Loucy (cell line): ENCODE data around the gene HMGXB4.

Experiments used
- H2AFZ ChIP-seq: fragments of 200-600 bp; sonication (generic); 2 replicates; pipeline ENCODE4 v1.6.0; 2016; ENCODE audit warnings: antibody characterized with exemption, mild to moderate bottlenecking, low read length, moderate library complexity
- H3F3A ChIP-seq: fragments of 200-600 bp; 2 replicates; pipeline ENCODE4 v1.6.0; 2016; ENCODE audit warnings: antibody characterized with exemption, low read depth, mild to moderate bottlenecking
- H3K27me3 ChIP-seq: fragments of 200-600 bp; sonication (generic); 2 replicates; pipeline ENCODE4 v1.6.1; 2014; ENCODE audit warnings: low read length, mild to moderate bottlenecking; ENCODE audit not compliant: insufficient read depth, poor library complexity, severe bottlenecking
- H3K36me3 ChIP-seq: fragments of 200-600 bp; sonication (generic); 2 replicates; pipeline ENCODE4 v1.6.1; 2016; ENCODE audit warnings: low read length; ENCODE audit not compliant: insufficient read depth
- H3K4me1 ChIP-seq: fragments of 200-600 bp; sonication (generic); 2 replicates; pipeline ENCODE4 v1.5.1; 2014; ENCODE audit warnings: low read length, mild to moderate bottlenecking; ENCODE audit not compliant: insufficient read depth, poor library complexity, severe bottlenecking
- H3K4me2 ChIP-seq: fragments of 200-600 bp; sonication (generic); 2 replicates; pipeline ENCODE4 v1.6.0; 2014; ENCODE audit warnings: antibody characterized with exemption, low read length, low read depth, mild to moderate bottlenecking; ENCODE audit not compliant: poor library complexity, severe bottlenecking
- H3K4me3 ChIP-seq: fragments of 200-600 bp; sonication (generic); 2 replicates; pipeline ENCODE4 v1.5.1; 2014; ENCODE audit warnings: low read length, mild to moderate bottlenecking, mixed read lengths; ENCODE audit not compliant: poor library complexity, severe bottlenecking
- H3K79me2 ChIP-seq: fragments of 200-600 bp; sonication (generic); 2 replicates; pipeline ENCODE4 v1.6.1; 2014; ENCODE audit warnings: low read length; ENCODE audit not compliant: insufficient read depth
- H3K9ac ChIP-seq: fragments of 200-600 bp; sonication (generic); 2 replicates; pipeline ENCODE4 v1.6.0; 2014; ENCODE audit warnings: mild to moderate bottlenecking, low read depth, low read length, moderate library complexity; ENCODE audit not compliant: poor library complexity, severe bottlenecking
- H3K9me2 ChIP-seq: fragments of 200-600 bp; sonication (generic); replicated peaks from 2 replicates; pipeline ENCODE4 v1.6.1; 2016; ENCODE audit warnings: low read depth, low read length, mixed read lengths
- H3K9me3 ChIP-seq: fragments of 200-600 bp; sonication (generic); 2 replicates; pipeline ENCODE4 v1.6.1; 2014; ENCODE audit warnings: mild to moderate bottlenecking, antibody characterized with exemption, low read length, low read depth; ENCODE audit not compliant: insufficient read depth
- H4K20me1 ChIP-seq: fragments of 200-600 bp; sonication (generic); 2 replicates; pipeline ENCODE4 v1.6.0; 2014; ENCODE audit warnings: antibody characterized with exemption, low read length, mild to moderate bottlenecking; ENCODE audit not compliant: insufficient read depth, poor library complexity, severe bottlenecking
- EZH2phosphoT487 ChIP-seq: fragments of 200-600 bp; IDR thresholded peaks from 2 replicates; pipeline ENCODE4 v1.6.1; 2018; ENCODE audit warnings: antibody characterized with exemption, mild to moderate bottlenecking, moderate library complexity, borderline replicate concordance
- TF ChIP-seq, protein P1 (sequence below): fragments of 200-600 bp; sonication (generic); conservative IDR thresholded peaks from 2 replicates; pipeline ENCODE4 v1.5.1; 2014; ENCODE audit warnings: mild to moderate bottlenecking, antibody characterized with exemption, low read length

The HMGXB4 gene

DNA sequence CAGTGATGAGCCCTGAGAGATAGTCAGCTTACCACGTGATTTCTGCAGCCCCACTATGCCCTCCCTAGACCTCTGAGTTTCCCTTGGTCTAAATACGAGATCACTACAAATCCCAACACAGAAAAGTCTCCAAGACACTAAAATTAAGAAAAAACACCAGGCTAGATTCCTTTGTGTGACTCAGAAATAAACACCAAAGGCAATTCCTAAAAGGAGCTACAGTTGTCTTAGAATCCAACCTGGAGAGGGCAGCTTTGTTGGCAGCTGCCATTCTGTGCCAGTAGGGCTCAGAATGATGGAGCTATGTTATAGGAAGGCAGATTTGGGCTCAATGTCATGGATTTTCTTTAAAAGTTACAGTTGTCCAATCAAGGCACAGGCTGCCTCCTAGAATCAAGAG is 37.1 kb upstream of the HMGXB4 start:
- Histone ChIP-seq H3K9ac (no peak overlapping the region), H4K20me1 (no peaks in the 10 kb centered on the region), H3F3A (no peaks in the 10 kb centered on the region), H3K4me1 (no peaks in the 10 kb centered on the region), H3K4me3 (no peak overlapping the region), H3K27me3 (no peaks in the 10 kb centered on the region), H3K79me2 (no peaks in the 10 kb centered on the region), H3K9me3 (no peaks in the 10 kb centered on the region), H3K9me2 (no peaks in the 10 kb centered on the region), H2AFZ (no peak overlapping the region), H3K36me3 (no peaks in the 10 kb centered on the region), H3K4me2 (no peak overlapping the region)
- TF ChIP-seq, protein P1, sequence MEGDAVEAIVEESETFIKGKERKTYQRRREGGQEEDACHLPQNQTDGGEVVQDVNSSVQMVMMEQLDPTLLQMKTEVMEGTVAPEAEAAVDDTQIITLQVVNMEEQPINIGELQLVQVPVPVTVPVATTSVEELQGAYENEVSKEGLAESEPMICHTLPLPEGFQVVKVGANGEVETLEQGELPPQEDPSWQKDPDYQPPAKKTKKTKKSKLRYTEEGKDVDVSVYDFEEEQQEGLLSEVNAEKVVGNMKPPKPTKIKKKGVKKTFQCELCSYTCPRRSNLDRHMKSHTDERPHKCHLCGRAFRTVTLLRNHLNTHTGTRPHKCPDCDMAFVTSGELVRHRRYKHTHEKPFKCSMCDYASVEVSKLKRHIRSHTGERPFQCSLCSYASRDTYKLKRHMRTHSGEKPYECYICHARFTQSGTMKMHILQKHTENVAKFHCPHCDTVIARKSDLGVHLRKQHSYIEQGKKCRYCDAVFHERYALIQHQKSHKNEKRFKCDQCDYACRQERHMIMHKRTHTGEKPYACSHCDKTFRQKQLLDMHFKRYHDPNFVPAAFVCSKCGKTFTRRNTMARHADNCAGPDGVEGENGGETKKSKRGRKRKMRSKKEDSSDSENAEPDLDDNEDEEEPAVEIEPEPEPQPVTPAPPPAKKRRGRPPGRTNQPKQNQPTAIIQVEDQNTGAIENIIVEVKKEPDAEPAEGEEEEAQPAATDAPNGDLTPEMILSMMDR, result no peak
- TF ChIP-seq EZH2phosphoT487, result no peak

DNA sequence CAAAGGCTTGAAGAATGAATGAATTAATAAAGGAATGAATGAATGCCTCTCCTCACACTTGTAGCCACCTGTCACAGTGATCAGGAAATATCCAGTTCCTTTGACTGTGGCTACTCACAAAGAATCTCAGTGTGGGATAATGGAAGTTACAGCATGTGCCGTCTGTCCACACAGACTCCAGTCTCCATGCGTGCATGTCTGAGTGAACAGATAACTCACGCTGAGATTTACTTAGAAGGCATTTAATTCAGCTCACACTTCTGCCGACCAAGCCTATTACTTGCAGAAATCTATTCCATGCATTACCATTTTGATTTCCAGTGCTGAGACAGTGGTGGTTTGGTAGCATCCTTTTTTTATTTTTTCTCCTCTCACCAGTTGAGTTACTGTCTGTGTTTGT is 32.3 kb upstream of the HMGXB4 start:
- Histone ChIP-seq H3K9me2 (no peaks in the 10 kb centered on the region), H3K36me3 (no peaks in the 10 kb centered on the region), H3K79me2 (no peaks in the 10 kb centered on the region), H3K4me3 (no peak overlapping the region), H3K27me3 (no peaks in the 10 kb centered on the region), H3K9me3 (no peaks in the 10 kb centered on the region), H3F3A (no peaks in the 10 kb centered on the region), H2AFZ (no peak overlapping the region), H3K9ac (no peak overlapping the region), H4K20me1 (no peaks in the 10 kb centered on the region), H3K4me1 (no peaks in the 10 kb centered on the region), H3K4me2 (no peak overlapping the region)
- TF ChIP-seq EZH2phosphoT487, result no peak
- TF ChIP-seq, protein P1, result no peak

DNA sequence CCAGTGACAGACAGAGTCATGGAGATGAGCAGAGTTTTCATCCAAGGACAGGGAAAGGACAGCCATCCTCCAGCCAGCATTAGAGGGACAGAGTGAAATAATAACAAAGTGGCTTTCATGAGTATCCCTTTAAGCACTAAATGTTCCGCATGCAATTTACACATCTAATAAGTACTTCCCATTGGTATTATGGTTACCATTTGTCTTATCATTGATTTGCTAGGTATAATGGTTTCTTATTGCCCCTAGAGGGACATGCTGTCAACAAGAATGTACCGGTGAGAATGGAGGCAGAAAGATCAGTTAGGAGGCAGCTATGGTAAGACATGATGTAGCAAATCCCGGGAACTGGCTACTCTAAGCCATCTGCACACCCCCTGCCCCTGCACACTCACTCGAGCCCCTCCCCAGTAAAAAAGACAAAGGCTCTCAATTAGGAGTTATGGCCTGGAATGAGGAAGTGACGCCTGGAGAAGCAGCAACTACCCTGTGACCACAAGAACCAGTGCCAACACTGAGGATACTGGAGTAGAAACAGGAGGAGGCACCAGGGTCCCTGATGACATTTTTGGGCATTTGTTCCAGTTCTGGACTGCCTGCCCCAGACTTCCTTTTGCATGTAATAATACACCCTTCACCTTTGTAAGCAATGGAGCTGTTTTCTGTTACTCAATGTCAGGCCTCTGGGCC is 30.2 kb upstream of the HMGXB4 start:
- Histone ChIP-seq H3K27me3 (no peaks in the 10 kb centered on the region), H3K79me2 (no peaks in the 10 kb centered on the region), H3K36me3 (no peaks in the 10 kb centered on the region), H3K9me3 (no peaks in the 10 kb centered on the region), H3K9me2 (no peaks in the 10 kb centered on the region), H4K20me1 (no peaks in the 10 kb centered on the region), H3K9ac (no peak overlapping the region), H3F3A (no peaks in the 10 kb centered on the region), H3K4me2 (no peak overlapping the region), H3K4me3 (no peak overlapping the region), H3K4me1 (no peaks in the 10 kb centered on the region), H2AFZ (no peak overlapping the region)
- TF ChIP-seq EZH2phosphoT487, result no peak
- TF ChIP-seq, protein P1, result no peak
